HG02970 (cell line): ENCODE results near the gene SOWAHA.
"Not testable (repeated sequence)": the region's sequence is repeated elsewhere in the genome, so short reads cannot be mapped to it uniquely, and the experiment has no call there.

ENCODE experiments used
- ATAC-seq: cut with Tn5 transposase; IDR thresholded peaks from one replicate; pipeline ENCODE4 v1.9.1; 2021; ENCODE audit warnings: mild to moderate bottlenecking, moderate library complexity, moderate number of reproducible peaks; ENCODE audit not compliant: unreplicated experiment, low FRiP score

The SOWAHA gene

DNA sequence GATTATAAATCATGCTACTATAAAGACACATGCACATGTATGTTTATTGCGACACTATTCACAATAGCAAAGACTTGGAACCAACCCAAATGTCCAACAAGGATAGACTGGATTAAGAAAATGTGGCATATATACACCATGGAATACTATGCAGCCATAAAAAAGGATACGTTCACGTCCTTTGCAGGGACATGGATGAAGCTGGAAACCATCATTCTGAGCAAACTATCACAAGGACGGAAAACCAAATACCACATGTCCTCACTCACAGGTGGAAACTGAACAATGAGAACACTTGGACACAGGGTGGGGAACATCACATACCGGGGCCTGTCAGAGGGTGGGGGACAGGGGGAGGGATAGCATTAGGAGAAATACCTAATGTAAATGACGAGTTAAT lies 7.2 kb upstream of the SOWAHA start:
- not testable (repeated sequence) for ATAC-seq

DNA sequence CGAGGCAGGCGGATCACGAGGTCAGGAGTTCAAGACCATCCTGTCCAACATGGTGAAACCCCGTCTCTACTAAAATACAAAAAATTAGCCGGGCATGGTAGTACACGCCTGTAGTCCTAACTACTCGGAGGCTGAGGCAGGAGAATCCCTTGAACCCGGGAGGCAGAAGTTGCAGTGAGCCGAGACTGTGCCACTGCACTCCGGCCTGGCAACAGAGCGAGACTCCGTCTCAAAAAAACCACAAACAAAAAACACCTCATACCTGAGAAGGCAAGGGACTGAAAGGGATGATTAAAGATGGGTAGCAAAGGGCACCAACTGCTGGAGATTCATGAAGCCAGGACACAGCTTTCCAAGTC lies 6.3 kb upstream of the SOWAHA start:
- ATAC-seq: not testable (repeated sequence)

DNA sequence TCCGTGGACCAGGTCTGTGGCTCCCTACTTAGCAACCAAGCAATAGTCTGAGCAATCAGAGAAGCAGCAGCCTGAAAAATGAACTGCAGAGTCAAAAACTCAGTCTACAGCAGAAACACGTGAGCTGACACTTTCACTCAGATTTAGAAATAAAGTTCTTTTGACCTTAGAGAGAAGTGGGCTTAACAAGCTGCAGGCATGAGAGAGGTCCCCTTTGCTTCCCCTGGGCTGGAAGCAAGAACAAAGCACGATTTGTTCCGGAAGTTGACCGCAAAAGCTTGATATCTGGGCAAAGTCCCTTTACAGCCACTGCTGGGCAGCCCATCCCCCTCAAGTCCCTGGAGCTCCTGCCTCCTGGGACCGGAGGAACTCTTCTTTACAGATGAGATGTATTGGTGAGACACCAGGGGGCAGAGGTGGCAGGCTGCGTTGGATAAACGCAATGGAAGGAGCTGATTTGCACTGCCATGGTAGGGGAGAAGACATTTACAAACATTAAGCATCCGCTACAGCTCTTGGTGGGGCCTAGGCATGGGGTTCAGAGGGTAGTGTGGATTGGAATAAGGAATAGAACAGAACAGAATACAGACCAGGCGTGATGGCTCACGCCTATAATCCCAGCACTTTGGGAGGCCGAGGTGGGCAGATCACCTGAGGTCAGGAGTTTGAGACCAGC lies 5.8 kb upstream of the SOWAHA start:
- ATAC-seq: no peak

DNA sequence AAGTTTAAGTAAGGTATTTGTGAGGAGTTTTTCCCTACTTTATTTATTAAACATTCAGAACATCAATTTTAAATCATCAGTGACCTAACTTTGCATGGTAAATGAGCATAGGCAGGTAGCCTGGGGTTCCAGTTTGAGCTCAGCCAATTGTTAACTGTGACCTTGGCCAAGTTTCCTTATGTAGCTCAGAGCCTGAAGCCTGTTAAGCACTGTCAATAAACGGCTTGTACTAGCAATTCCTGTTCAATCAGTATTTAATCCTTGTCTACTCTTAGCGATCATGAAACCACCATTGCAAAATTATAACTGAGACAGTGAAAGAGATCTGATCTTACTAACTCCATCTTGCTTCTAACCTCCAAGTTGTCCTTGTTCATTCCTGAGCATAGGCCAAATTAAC lies 4.7 kb upstream of the SOWAHA start:
- no peak for ATAC-seq

DNA sequence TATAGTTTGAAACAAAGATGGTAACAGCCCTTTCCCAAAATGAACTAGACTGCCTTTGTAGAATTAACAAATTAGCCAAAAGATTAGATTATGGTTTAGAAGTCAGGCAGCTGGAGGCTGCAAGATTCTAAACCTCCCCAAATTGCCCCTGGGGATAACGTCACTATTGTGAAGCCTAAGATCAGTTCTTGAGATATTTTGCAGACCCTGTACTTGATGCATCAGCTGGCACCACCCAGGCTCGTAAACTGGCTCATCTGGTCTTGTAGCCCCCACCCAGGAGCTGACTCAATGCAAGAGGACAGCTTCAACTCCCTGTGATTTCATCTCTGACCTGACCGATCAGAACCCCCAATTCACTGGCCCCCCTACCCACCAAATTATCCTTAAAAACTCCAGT lies 4.2 kb upstream of the SOWAHA start:
- no peak for ATAC-seq

DNA sequence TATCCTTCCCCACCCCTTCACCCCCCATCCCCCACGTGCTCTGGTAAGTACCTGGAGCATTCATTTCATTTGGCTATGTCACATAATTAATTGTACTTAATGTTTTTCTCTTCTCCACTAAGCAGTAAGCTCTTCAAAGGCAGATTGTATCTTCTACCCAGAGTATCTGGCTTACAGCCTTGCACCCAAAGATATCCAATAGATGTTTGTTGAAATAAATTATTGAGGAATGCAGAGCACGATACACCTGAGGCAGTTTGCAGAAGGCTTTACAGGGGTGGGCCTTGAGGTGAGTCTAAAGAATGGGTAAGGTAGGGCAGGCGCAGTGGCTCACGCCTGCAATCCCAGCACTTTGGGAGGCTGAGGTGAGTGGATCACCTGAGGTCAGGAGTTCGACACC lies 2.5 kb upstream of the SOWAHA start:
- no peak for ATAC-seq

DNA sequence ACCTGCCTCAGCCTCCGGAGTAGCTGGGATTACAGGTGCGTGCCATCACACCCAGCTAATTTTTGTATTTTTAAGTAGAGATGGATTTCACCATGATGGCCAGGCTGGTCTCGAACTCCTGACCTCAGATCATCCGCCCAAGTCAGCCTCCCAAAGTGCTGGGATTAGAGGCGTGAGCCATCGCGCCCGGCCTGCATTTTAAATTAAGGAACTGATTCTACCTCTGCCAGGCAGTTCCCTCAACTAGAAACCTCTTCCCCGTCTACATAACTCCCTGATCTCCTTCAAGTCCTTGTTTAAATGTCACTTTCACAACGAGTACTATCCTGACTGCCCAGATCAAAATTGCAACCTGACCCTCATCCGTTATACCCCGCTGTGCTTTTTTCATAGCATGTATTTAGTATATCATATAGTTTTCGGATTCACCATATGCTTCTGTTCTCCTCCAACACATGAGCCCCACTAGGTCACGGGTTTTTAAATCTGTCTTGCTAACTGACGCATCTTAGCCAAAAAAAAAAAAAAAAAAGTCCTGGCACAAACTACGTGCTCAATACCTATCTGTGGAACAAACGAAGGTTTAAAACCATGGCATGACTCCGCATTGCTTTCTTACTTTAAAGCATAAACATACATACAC lies 858 bp upstream of the SOWAHA start:
- ATAC-seq: no peak

DNA sequence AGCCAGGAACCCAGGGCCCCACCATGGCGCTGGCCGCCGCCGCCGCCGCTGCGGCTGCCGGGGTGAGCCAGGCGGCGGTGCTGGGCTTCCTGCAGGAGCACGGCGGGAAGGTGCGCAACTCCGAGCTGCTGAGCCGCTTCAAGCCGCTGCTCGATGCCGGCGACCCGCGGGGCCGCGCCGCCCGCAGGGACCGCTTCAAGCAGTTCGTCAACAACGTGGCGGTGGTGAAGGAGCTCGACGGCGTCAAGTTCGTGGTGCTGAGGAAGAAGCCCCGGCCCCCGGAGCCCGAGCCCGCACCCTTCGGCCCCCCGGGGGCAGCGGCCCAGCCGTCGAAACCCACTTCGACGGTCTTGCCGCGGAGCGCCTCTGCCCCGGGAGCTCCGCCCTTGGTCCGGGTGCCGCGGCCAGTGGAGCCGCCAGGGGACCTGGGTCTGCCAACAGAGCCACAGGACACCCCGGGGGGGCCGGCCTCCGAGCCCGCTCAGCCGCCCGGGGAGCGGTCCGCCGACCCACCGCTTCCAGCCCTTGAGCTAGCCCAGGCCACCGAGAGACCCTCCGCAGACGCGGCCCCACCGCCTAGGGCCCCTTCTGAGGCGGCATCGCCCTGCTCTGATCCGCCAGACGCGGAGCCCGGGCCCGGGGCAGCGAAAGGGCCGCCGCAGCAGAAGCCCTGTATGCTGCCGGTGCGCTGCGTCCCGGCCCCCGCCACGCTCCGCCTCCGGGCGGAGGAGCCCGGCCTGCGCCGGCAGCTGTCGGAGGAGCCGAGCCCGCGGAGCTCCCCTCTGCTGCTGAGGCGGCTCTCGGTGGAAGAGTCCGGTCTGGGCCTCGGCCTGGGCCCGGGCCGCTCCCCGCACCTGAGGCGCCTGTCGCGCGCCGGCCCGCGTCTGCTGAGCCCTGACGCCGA lies 749 bp downstream of the SOWAHA start:
- no peak for ATAC-seq

DNA sequence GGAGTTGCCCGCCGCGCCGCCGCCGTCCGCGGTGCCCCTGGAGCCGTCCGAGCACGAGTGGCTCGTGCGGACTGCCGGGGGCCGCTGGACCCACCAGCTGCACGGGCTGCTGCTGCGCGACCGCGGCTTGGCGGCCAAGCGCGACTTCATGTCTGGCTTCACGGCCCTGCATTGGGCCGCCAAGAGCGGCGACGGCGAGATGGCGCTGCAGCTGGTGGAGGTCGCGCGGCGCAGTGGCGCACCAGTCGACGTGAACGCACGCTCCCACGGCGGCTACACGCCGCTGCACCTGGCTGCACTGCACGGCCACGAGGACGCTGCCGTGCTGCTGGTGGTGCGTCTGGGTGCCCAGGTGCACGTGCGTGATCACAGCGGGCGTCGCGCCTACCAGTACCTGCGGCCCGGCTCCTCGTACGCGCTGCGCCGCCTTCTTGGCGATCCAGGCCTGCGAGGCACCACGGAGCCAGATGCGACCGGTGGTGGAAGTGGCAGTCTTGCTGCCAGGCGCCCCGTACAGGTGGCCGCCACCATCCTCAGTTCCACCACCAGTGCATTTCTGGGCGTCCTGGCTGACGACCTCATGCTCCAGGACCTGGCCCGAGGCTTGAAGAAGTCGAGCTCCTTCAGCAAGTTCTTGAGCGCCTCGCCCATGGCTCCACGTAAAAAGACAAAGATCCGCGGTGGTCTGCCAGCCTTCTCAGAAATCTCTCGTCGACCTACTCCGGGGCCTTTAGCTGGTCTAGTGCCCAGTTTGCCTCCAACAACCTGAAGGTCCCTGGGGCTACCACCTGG lies 1.6 kb downstream of the SOWAHA start:
- no peak for ATAC-seq

DNA sequence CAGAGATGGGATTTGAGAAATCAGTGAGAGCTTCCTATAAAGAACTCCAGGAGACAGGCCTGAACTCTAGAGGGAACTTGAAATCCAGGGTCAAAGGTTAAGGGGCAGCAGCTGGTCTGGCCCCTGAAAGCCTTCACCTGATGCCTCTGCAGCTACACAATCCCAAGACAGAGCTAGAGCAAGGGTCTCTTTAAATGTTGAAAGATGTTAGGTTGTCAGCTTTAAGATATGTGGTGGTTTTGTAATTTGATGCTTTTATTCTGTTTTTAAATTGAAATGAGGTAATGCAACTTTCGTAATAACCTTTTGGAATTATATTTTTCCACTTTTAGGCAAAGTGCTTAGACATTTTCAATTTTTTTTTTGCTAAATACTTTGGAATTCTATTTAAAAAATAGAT lies 2.4 kb downstream of the SOWAHA start:
- no peak for ATAC-seq

DNA sequence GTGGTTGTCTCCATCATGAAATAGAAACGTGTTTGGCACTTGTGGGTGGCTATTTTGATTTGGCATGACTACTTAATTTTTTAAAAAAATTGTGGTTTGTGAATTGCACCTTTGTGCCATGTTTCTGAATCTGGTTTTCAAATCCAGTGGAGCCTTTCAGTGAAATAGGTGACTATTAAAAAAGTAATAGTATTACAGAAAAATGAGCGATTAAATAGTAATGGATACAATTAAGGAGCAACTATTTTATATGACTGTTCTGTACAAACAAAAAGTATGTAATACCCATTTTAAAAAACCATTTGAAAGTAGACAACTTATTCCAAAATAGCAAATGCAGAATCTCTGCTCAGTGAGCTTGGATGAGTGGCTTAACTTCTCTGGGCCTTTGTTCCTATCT lies 3.0 kb downstream of the SOWAHA start:
- no peak for ATAC-seq

DNA sequence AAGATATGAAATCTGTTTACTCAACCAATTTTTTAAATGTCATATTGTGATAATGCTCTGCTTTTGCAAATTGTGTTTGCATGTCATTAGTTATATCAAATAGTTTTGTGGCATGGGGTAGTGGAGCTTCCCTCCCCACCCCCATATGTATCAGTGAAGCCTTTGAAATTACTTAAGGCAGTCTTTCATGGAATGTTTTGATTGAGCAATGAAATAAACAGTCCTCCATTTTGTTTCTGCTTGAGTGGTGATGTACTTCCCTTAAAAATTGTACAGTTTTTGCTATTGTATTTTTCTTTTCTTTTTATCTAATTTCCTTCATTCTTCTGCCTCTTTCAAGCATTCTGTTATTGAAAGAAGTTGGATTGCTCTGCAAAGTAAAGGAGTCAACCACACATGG lies 3.5 kb downstream of the SOWAHA start:
- ATAC-seq: no peak

DNA sequence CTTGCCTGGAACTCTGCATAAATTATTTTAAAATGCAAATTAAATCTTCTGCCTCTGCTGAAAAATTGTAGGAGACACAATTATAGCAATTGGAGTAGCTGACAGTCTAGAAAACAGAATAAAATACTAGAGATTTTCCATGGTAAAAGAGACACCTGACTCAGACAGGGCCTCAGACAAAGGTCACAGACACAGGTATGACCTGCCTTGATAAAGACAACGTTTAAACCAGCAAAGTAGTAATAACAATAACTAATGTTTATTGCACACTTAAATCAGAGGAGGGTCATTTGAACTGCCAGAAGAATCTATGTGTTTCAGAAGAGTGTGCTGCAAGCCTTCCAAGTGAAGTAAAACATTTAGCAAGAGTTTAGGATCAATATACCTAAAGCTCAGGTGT lies 3.9 kb downstream of the SOWAHA start:
- no peak for ATAC-seq

DNA sequence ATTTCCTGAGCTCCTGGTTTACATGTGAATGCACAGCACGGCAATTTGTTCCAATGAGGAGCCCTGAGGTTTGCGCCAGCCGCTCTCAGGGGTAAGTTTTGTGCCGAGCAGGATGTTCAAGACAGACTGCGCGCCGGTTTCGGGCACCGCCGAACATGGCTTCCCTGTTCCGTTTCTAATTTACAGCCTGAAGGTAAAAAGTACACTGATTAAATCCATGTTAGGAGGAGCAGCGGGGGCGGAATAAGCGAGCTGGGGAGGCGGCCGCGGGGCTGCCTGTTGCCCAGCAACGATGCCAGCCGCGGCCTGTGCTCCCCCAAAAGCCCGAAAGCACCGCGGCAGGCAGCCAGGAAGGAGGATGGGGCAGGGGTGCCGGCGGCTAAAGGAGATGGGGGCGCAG lies 6.4 kb downstream of the SOWAHA start:
- no peak for ATAC-seq

DNA sequence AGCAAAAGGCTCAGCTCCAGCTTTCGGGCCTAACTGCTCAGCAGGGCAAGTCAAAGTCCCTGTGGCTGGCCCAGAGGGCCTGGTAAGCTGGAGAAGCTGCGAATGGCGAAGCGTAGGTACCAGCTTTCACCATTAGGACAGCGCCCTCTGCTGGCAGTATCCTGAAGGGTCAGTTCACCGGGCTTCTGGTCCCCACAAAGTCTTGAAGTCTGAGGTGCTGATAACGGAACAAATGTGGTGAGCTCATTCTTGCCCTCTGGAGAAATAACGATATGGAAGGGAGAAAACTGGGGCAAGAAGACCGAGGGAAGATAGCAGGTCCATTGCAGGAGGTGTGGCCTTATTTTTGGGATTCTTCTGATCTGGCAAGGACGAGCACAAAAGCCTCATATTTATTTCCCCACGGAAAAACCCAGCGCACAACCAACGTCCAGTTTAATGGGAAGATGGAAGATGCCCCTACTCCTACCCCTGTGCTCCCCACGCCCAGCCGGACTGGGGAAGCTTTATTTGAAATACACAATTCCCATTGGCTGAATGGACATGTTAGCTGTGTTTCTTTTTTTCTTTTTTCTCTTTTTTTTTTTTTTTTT lies 7.2 kb downstream of the SOWAHA start:
- no peak for ATAC-seq

DNA sequence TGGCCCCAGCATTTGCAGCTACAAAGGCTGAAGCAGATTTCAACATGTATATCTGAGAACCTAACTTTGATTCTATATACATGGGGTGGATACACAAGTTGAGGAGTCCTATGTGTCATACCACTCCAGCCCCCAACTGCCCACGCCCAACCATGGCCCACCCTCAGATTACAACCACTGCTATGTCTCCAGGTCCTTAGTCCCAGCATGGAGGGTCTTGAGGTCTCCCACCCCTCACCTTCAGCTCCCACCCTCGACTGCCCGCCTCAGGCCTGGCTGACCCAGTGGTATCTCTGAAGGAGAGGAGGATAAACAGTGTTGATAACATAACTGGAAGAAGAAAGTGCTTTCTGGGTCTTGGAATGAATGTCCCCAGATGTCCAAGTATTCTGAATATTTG lies 8.2 kb downstream of the SOWAHA start:
- ATAC-seq: no peak

DNA sequence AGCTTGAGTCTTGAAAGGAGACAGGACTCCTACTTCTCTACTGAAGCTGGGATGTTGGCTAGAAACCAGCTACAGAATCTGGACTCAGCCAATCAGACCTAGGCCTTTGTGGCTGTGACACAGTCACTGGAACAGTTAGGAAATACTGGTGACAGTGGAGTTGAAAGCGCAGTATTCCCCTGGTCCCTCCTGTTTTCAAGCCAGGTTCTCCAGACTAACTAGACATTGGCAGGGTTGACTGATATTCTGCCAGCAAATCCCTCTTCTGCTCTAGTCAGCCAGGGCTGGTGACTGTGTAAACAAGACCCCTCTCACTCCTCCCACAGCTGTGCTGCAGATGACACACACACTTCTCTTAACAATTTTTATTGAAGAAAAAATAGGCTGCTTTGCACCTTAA lies 8.7 kb downstream of the SOWAHA start:
- no peak for ATAC-seq

DNA sequence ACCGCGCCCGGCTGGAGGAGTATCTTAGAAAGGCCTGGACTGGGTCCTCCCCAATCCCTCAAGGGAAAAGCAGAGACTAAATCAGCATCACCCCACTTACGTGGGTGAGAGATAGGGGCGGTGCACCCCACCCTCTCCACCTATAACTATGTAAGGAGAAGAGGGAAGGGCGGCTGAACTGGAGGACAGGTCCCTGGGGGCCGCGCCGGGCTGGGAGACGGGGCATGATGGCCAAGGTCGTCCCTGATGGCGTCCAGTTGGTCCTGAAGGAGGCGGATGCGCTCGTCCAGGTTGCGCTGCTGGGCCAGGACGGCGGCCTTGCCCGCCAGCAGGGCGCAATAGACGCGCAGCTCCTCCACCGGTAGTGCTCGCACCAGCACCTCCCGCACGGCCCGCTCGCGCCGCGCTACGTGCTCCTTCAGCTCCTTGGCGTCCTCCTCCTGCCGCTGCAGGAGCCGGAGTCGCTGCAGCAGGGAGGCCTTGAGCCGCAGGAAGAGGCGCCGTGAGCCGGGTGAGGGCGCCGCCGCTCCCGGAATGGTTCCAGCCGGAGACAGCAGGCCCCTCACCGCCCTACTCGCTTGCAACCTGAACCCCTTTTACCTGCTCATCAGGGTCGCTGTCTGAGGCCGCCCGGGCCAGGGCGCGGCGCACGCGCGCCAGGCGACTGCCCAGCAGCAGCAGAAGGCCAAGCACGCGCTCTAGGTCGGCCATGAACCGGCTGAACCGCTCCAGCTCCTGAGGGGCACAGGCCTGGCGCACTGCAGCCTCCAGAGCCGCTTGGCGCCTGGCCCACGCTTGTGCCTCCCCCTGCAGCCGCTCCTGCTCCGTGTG lies 9.8 kb downstream of the SOWAHA start:
- ATAC-seq: no peak

DNA sequence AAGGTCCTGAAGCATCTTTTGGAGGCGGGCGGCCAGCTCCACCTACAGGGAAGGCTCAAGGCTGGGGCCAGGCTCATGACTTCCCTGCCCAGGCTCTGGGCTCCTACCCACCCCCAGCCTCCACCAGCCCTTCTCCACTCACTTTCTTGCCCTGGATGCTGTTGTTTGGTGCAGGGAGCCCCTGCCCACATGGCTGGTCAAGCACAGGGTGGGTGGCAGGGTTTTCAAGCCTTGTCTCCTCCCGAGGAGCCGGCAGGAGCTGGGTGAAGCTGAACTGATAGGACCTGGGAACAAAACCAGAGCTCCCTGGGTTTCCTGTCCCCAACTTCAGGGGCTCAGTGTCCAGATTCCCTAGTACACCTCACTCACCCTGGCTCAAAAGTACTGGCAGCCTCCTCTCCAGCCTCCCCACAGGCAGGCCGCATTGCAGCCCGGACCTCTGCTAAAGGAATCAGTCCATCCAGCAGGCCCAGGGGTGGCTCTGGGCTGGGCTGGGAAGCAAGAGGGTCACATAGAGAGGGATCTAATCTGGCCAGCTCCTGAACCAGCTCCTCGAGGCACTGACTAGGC lies 10.5 kb downstream of the SOWAHA start:
- ATAC-seq: no peak
